SK-N-MC (cell line): ENCODE results near the gene UPK3B.
"Not testable (repeated sequence)": the region's sequence is repeated elsewhere in the genome, so short reads cannot be mapped to it uniquely, and the experiment has no call there.

Source experiments
- DNase-seq: peaks from one replicate; pipeline ENCODE4 v3.0.0-alpha.2; 2011; ENCODE audit warnings: low read depth, low spot score
- H3K27ac ChIP-seq: fragments of 200-600 bp; sonication (generic); 2 replicates; pipeline ENCODE4 v1.5.1; 2016; ENCODE audit warnings: mixed run types
- H3K36me3 ChIP-seq: fragments of 200-600 bp; sonication (generic); 2 replicates; pipeline ENCODE4 v1.6.1; 2017; ENCODE audit warnings: antibody characterized with exemption, low read length, mixed read lengths; ENCODE audit not compliant: insufficient read depth
- H3K4me3 ChIP-seq: fragments of 200-600 bp; sonication (generic); 2 replicates; pipeline ENCODE4 v1.5.1; 2016
- H3K9ac ChIP-seq: fragments of 200-600 bp; sonication (generic); 2 replicates; pipeline ENCODE4 v1.8.0; 2017; ENCODE audit warnings: mixed run types, mixed read lengths; ENCODE audit not compliant: insufficient read length
- H3K9me3 ChIP-seq: fragments of 200-600 bp; sonication (generic); 2 replicates; pipeline ENCODE4 v1.6.1; 2017; ENCODE audit warnings: low read depth, mild to moderate bottlenecking, antibody characterized with exemption, low read length, moderate library complexity, mixed read lengths
- EZH2 ChIP-seq: fragments of 200-600 bp; sonication (generic); IDR thresholded peaks from one replicate; pipeline ENCODE4 v1.6.1; 2017; ENCODE audit warnings: antibody characterized with exemption
- FOXP2 ChIP-seq: optimal IDR thresholded peaks from 2 replicates; pipeline ENCODE3; 2011; ENCODE audit warnings: mild to moderate bottlenecking, moderate library complexity; ENCODE audit not compliant: insufficient read depth; ENCODE audit errors: extremely low read length, control extremely low read depth
- POLR2AphosphoS5 ChIP-seq: IDR thresholded peaks from 2 replicates; pipeline ENCODE4 v1.6.1; 2012; ENCODE audit warnings: mild to moderate bottlenecking, low read depth, low read length, borderline replicate concordance

The UPK3B gene

GRCh38 chr7:76502836-76503235, 7.5 kb upstream of the UPK3B start:
- H3K9me3 ChIP-seq, H3K27ac ChIP-seq, H3K36me3 ChIP-seq, DNase-seq, H3K4me3 ChIP-seq, H3K9ac ChIP-seq: not testable (repeated sequence)

DNA sequence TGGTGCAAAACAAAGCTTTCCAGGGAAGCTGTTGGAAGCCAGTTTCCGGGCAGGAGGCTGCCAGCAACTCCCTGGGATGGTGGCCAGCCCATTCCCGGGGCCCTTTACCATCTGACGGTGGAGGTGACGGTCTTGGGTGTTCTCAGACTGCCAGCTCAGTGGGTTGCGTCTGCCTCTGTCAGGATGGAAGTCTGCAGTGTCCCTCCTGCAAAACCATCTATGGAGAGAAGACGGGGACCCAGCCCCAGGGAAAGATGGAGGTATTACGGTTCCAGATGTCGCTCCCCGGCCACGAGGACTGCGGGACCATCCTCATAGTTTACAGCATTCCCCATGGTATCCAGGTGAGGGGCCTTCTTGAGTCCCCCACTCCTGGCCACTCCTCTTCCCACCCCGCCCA, 7.1 kb upstream of the UPK3B start:
- not testable (repeated sequence) for H3K9ac ChIP-seq, H3K36me3 ChIP-seq, H3K9me3 ChIP-seq, H3K4me3 ChIP-seq, H3K27ac ChIP-seq, DNase-seq

GRCh38 chr7:76504351-76505167, 5.8 kb upstream of the UPK3B start:
- not testable (repeated sequence) for H3K36me3 ChIP-seq, H3K9me3 ChIP-seq, H3K9ac ChIP-seq, DNase-seq, H3K4me3 ChIP-seq, H3K27ac ChIP-seq

- Histone ChIP-seq H3K36me3 (no peaks in the 10 kb centered on the region), H3K9ac (no peak overlapping the region), H3K4me3 (no peak overlapping the region), H3K9me3 (no peaks in the 10 kb centered on the region), H3K27ac (no peak overlapping the region)
- DNase-seq: no peak
- TF ChIP-seq EZH2 (no peak), POLR2AphosphoS5 (no peak), FOXP2 (no peak)
These were observed 4.9 kb upstream of the UPK3B start for GRCh38 chr7:76505168-76506080.

- Histone ChIP-seq H3K4me3 (no peak overlapping the region), H3K36me3 (no peaks in the 10 kb centered on the region), H3K9me3 (no peaks in the 10 kb centered on the region), H3K9ac (no peak overlapping the region), H3K27ac (no peak overlapping the region)
- no peak for DNase-seq
- TF ChIP-seq FOXP2 (no peak), POLR2AphosphoS5 (no peak), EZH2 (no peak)
These were observed 4.3 kb upstream of the UPK3B start for GRCh38 chr7:76506081-76506440.

DNA sequence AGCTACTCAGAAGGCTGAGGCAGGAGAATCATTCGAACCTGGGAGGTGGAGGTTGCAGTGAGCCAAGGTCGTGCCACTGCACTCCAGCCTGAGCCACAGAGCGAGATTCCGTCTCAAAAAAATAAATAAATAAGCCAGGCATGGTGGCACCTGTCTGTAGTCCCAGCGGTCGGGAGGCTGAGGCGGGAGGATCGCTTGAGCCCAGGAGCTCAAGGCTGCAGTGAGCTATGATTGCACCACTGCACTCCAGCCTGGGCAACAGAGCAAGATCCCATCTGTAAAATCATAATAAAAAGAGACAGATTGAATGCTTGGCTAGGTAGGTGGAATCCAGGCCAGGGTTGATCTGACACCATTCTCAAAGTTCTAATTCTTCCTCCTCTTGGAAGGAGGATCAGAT, 3.7 kb upstream of the UPK3B start:
- not testable (repeated sequence) for H3K9ac ChIP-seq, H3K27ac ChIP-seq, H3K9me3 ChIP-seq, H3K36me3 ChIP-seq, H3K4me3 ChIP-seq, DNase-seq

DNA sequence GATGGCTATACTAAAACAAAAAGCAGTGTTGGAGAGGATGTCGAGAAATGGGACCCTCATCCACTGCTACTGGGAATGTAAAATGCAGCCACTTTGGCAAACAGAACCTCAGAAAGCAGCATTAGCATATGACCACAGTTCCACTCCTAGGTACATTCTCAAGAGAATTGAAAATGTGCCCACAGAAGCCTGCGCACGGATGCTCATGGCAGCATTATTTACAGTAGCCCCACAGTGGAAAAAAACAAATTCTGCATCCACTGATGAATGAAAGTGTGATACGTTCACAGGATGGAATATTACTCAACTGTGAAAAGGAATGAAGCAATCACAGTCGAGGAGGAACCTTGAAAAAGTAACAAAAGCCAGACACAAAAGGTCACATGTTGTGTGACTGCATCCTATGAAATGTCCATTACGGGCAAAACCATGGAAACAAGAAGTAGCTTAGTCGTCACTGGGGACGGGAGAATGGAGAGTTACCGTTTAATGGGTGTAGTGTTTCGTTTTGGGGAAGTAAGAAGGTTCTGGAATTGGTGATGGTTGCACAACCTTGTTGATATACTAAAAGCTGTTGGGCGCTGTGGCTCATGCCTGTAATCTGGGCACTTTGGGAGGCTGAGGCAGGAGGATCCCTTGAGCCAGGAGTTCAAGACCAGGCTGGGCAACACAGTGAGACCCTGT, 2.5 kb upstream of the UPK3B start:
- H3K4me3 ChIP-seq: no peak overlapping the region
- no peak overlapping the region for H3K27ac ChIP-seq
- TF ChIP-seq EZH2 (no peak), POLR2AphosphoS5 (no peak), FOXP2 (no peak)

GRCh38 chr7:76511200-76511910, 1.0 kb downstream of the UPK3B start:
- H3K36me3 ChIP-seq, H3K9ac ChIP-seq, H3K27ac ChIP-seq, DNase-seq, H3K9me3 ChIP-seq, H3K4me3 ChIP-seq: not testable (repeated sequence)

More for the DNA sequence above, 2.5 kb upstream of the UPK3B start:
- Histone ChIP-seq H3K9me3 (no peaks in the 10 kb centered on the region), H3K9ac (no peak overlapping the region), H3K36me3 (no peaks in the 10 kb centered on the region)
- DNase-seq: no peak

DNA sequence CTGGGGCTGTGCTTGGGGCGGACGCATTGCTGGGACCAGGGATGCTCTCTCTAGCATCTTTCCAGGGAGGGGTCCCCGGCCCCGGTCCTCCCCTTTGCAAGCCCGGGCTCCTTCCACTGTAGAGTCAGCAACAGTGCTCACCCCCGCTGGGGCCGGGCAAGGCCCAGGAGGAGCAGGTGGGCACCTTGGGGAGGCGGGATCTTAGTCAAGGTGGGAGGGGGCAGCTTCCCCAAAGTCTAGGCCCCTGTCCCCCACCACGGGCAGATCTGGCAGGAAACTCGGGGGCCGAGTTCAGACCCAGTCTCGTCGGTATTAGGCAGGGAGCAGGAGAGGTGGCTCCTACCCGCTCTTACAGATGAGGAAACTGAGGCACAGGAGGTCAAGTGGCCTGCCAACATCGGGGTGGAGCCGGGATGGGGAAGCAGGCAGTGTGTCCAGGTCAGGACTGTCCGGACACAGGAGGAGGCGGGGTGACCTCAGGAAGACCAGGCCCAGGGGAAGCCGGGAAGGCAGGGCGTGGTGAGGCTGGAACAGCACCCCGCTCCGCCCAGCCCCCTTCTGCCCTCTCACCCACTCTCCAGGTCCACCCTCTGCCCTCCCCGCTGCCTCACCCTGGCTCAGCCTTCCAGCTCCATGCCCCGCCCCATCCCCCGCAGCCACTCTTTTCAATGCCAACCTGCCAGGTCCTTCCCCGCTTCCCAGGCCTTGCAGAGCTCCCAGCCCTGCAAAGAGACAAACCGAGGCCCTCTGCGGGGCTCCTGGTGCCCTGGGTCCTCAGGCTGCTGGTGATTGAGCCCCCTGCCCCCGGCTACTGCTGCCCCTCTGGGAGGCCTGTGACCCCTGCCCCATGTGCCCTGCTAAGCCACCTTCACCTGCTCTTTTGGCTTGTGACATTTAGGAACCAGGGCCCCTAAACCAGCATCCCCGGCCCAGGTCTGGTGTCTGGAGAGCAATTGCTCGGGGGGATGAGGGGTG, 1.8 kb downstream of the UPK3B start:
- not testable (repeated sequence) for H3K4me3 ChIP-seq, H3K27ac ChIP-seq, H3K9me3 ChIP-seq, H3K36me3 ChIP-seq, DNase-seq, H3K9ac ChIP-seq
